ENCODE results near the gene DIP2A.
"Not testable (repeated sequence)": the region's sequence is repeated elsewhere in the genome, so short reads cannot be mapped to it uniquely, and the experiment has no call there.

DIP2A gene

GRCh38 chr21:46425041-46425440 is 33.6 kb upstream of the DIP2A start:
- DNase-seq = no peak

- peak in 1 of 2 experiments; percentile 58 for DNase-seq
These were observed 33.1 kb upstream of the DIP2A start for GRCh38 chr21:46425571-46425970.

GRCh38 chr21:46426313-46427046 is 32.2 kb upstream of the DIP2A start:
- no peak for DNase-seq

- no peak for DNase-seq
These were observed 31.2 kb upstream of the DIP2A start for GRCh38 chr21:46427516-46427915.

GRCh38 chr21:46428286-46428685 is 30.4 kb upstream of the DIP2A start:
- no peak for DNase-seq

- DNase-seq = no peak
These were observed 29.5 kb upstream of the DIP2A start for GRCh38 chr21:46428987-46429710.

- peak in 1 of 2 experiments; percentile 33 for DNase-seq
These were observed 28.7 kb upstream of the DIP2A start for GRCh38 chr21:46429754-46430681.

- no peak for DNase-seq
These were observed 27.2 kb upstream of the DIP2A start for GRCh38 chr21:46431448-46431847.

GRCh38 chr21:46431884-46432488 is 26.7 kb upstream of the DIP2A start:
- DNase-seq = no peak

GRCh38 chr21:46433116-46433515 is 25.6 kb upstream of the DIP2A start:
- DNase-seq = not testable (repeated sequence)

- DNase-seq = no peak
These were observed 24.3 kb upstream of the DIP2A start for GRCh38 chr21:46434322-46434958.

- DNase-seq = no peak
These were observed 22.9 kb upstream of the DIP2A start for GRCh38 chr21:46435786-46436227.

GRCh38 chr21:46436621-46437020 is 22.1 kb upstream of the DIP2A start:
- DNase-seq = no peak

GRCh38 chr21:46437096-46437498 is 21.6 kb upstream of the DIP2A start:
- DNase-seq = no peak

- DNase-seq = no peak
These were observed 21.2 kb upstream of the DIP2A start for GRCh38 chr21:46437511-46437910.

GRCh38 chr21:46438241-46438640 is 20.4 kb upstream of the DIP2A start:
- no peak for DNase-seq

- no peak for DNase-seq
These were observed 18.8 kb upstream of the DIP2A start for GRCh38 chr21:46439906-46440305.

- DNase-seq = no peak
These were observed 17.4 kb upstream of the DIP2A start for GRCh38 chr21:46441331-46441730.

GRCh38 chr21:46441961-46442498 is 16.7 kb upstream of the DIP2A start:
- no peak for DNase-seq

GRCh38 chr21:46442938-46443337 is 15.8 kb upstream of the DIP2A start:
- no peak for DNase-seq

- DNase-seq = no peak
These were observed 14.8 kb upstream of the DIP2A start for GRCh38 chr21:46443910-46444309.

GRCh38 chr21:46448108-46448507 is 10.6 kb upstream of the DIP2A start:
- DNase-seq = no peak

Measured in NCI-H526 (cell line).